HG02885 (cell line): ENCODE data around the gene MVK.

Experiments used
- ATAC-seq: cut with Tn5 transposase; IDR thresholded peaks from one replicate; pipeline ENCODE4 v1.9.1; 2021; ENCODE audit warnings: mild to moderate bottlenecking; ENCODE audit not compliant: unreplicated experiment, poor library complexity

MVK gene

DNA sequence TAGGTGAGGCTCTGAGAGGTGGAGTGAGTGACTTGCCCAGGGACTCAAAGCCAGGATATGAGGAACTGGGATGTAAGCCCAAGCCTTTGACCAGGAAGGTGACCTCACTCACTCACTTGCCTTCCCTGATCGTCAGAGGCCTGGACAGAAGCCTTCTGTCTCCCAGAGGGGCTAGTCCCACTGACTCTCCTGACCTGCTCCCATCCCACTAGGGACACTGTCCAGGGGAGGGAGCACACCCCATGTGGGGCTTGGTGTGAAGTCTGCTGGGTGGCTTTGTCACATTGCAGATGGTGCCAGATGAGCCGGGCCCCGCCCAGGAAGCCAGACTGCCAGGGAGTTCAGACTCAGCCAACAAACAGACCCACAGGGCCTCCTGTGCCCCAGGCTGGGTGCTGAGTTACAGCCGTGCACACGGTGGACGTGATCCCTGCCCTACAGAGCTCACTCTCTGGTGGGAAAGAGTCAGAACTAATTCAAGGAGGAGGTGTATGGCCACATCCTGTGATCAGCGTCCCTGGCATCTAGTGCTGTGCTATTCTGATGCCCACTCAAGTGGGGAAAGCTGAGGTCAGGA, 28.6 kb upstream of the MVK start:
- ATAC-seq, result no peak

DNA sequence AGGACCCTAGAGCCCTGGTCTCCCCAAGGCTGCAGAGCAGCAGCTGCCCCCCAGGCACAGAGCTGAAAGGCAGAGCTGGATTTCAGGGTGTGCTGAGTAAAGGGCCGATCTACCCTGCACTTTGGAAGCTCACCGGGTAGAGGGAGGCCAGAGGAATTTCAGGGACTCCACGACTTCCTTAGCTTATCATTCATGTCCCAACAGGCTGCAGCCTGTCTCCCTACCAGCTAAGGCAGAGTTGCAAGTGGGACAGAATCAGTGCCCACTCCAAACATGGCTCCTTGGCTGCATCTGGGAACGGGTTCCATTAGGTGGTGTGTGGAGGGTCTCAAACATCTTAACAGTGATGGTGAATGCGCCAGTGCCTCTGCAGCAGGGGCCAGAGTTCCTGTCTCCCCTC, 27.8 kb upstream of the MVK start:
- ATAC-seq, result no peak

DNA sequence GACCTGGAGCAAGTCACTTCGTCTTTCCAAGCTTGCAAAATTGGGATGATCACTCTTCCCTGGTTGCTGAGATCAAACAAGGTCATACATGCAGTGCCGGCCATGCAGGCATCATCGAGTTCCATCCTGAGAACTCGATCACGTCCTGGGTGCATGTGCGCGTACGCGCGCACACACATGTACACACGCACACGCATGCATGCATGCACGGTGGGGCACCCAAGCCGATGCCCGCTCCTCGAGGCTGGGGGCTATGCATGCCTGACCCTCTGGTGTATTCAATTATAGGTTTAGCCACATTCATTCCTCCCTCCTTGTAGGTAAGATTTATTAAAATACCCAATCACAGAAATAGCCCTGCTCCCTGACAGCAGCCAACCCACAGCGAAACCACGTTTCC, 26.3 kb upstream of the MVK start:
- ATAC-seq, result no peak

DNA sequence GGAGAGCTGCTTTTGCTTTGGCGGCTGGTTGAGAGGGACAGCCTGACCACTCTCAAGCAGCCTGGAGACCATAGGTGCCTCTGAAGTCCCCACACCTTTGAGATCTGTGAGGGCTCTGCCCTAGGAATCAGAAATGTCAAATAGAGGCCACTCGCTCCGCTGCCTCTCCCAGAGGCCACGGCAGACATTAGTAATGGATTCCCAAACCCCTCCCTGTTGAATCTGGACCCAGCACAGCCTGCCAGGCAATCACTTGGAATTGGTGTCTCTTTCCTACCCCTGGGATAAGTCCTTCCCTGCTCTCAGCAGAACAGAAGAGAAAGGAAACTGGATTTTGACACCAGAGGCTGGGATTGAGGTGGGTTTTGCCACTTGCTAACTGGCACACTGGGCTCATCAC, 25.3 kb upstream of the MVK start:
- ATAC-seq, result no peak

DNA sequence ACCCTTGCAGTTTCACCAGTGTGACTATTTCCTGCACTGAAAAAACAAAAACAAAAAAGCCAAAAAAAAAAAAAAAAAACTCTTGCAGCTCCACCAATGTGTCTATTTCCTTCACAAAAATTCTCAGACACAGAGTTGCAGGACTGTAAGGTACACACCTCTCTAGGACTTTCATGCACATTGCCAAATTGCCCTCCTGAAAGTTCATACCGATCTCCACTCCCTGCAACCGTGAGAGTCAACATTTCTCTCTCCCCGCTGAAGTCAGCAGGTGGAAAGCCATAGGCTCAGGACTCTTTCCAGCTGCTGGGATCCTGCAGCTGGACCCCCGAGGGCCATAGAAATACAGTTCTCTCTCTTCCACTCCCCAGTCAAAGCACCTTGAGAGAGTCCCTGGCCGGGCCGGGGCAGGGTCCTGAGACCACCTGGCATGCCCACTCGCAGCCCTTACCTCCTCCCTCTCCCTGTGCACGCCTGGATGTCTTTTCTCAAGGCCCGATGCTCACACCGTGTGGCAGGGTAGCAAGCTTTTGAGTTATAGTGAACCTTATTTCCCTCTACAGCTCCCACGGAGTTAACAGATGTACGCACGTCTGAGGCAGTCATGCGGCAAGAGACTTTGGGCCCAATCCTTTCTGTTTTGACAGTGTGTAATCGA, 23.9 kb upstream of the MVK start:
- no peak for ATAC-seq

DNA sequence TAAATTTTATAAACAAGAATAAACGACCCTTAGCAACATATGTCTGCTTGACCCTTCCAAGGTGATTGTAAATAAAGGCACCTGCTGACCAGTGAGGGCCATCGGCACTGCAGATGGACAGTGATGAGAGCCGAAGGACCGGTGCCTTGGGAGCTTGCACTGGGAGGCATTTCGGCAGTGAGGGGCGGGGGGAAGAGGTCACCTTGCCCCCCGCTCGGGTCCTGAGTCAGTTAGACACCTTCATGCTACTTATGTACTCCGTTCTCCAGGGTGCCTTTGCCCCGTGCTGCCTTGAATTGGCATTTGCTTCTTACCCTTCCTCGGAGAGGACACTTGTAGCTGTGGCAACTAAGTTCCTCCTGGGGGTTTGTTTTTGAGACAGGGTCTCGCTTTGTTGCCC, 23.3 kb upstream of the MVK start:
- no peak for ATAC-seq

DNA sequence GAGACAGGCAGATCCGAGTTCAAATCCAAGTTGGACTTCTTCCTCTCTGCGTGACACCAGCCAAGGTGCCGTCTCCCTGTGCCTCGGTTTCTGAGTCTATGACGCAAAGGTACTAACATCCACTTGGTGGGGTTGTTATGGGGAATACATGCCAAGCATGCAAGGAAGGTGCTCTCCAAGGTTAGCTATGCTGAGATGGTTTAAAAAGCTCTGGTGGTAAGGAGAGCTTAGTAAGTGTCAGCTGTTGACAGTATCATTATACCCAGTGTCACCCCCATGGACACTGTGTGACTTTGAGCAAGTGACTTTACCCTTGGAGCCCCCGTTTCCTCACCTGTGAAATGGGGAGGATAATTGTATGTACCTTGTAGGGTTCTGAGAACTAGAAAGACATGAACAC, 22.5 kb upstream of the MVK start:
- no peak for ATAC-seq

DNA sequence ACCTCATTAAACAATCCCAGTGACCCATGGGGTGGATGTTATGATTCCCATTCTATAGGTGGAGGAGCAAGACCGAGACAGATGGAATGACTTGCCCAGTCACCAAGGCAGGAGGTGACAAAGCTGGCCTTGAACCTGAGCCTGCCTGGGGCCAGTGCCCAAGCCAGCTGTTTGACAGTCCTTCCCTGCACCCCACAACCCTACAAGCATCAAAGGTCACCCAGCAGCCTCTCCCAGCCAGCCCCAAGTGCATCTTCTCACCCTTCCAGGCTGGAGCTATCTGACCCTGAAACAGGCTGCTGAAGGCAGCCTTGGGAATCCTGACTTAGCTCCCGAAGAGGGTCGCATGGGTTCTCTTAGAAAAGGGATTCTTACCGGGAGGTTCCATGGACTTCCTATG, 20.6 kb upstream of the MVK start:
- no peak for ATAC-seq

DNA sequence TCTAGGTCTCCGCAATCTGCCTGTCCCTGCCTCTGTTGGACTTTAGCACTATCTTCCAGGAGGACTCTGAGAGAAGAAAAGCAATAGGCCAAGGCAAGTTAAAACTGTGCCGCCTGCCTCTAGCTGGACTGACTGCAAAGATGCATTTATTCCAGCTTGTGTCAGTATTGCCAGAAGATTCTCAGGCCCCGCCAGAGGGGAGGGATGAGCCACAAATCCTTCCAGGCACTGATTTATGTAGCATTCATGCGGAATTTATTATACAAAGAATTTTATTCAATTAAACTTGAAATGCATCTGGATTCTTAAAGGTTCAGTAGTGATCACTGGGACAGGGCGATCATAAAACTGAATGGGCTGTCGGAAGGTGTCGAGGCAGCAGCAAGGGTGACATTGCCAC, 20.1 kb upstream of the MVK start:
- no peak for ATAC-seq

DNA sequence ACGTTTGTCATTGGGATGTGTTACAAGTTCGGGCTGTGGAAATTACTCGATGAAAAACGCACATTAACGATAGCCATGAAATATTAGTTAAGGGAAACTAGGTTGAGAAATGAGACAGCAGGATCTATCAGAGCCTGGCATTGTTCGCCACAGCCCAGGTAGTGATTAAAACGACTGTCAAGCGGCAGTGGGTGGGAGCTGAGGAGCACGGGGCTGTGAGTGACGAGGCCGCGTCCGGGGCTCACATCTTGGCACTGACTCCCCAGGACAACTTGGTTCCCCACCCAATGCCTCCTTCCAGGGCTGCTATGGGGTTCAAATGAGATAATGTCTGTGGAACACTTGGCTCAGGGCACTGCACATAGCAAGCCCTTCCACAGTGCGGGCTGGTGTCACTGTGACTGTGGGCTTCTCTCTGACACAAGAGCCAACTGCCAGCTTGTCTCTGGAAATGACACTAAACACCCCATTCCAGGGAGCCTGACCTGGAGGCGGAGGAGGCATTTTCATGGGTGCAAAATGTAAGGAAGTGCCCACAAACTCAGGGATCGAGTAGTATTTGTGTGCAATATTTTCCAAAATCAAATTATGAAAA, 19.6 kb upstream of the MVK start:
- no peak for ATAC-seq

DNA sequence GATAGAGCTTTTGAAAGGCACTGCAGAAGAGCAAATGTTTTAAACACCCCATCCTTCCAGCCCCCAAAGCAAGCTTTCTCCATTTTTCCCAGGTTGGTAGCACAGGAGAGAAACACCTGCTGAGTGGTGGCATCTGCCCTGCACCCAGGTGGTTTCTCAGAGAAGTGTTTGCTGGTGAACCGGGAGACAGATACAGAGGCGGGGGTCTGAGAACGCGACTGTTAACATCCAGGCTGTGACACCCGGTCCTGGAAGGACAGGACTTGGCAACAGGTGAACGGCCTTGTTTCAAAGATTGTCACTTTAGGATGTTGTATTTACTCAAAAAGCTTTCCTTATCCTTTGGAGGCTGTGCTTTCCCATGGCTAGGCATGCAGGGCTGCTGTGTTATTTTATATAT, 18.8 kb upstream of the MVK start:
- no peak for ATAC-seq

DNA sequence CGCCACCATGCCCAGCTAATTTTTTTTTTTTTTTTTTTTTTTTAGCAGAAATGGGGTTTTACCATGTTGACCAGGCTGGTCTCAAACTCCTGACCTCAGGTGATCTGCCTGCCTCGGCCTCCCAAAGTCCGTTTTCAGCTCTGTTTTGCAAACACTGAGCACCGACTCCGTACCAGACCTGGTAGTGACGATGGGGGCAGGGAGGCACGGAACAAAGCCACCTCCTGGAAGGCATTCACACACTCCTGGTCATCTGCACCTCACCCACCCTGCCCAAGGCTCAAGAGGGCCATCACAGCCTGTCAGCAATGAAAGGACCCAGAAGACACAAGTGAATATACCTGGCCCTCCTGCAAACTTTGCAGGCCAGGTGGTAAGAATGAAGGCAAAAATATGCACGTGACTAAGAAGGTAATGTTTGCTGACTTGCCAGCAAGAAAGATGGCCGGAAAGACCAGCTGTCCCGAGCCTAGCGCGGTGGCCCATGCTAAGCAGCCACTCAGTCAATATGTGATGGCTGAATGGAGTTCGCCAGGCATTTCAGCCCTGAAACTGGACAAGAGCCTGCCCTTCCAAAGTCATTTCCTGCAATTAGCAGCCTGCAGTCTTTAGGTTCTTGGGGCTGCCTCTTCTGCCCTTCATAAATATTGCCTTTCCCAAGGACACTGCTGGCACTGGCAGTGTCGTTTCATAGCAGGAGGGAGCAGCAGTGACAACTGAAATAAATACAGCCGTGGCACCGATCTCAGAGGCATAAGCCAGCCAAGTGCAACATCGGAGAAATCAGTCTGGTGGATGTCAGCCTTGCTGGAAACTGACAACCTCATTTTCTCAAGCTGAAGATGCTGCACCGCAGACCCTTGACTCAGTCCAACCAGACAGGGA, 17.9 kb upstream of the MVK start:
- ATAC-seq, result no peak

DNA sequence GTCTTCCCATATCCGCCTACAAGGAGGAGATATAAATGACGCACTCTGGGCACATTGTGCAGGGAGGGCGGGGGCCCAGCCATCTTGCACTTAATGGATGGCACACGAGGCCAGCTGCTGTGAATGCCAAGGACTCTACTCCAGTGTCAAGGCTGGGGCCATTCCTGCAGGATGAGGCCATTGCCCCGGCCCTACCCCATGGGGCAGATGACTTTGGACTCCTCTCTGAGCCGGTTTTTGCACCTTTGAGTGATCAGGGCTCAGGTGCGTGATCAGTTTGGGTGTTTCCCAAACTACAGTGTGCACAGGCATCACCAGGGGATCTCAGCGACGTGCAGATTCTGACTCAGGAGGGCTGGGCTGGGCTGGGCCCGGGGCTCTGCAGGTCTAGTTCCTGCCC, 16.4 kb upstream of the MVK start:
- ATAC-seq, result no peak

DNA sequence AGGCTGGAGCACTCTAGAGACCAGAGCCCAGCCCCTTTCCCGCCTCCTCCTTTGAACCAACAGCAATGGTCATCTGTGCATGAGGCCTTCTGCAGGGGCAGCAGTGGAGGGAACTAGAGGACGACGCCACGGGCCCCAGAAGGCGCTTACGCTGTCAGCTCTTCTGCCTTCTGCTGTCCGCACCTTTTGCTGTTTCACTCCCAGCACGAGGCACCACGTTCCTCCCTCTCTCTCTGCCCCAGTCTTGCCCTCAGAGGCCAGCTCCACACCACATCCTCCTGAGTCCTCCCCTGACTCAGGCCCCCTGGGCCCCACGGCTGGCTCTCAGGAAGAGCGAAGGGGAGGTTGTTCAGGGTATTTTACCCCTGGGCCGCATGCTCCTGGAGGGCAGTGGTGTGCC, 15.8 kb upstream of the MVK start:
- ATAC-seq, result no peak

DNA sequence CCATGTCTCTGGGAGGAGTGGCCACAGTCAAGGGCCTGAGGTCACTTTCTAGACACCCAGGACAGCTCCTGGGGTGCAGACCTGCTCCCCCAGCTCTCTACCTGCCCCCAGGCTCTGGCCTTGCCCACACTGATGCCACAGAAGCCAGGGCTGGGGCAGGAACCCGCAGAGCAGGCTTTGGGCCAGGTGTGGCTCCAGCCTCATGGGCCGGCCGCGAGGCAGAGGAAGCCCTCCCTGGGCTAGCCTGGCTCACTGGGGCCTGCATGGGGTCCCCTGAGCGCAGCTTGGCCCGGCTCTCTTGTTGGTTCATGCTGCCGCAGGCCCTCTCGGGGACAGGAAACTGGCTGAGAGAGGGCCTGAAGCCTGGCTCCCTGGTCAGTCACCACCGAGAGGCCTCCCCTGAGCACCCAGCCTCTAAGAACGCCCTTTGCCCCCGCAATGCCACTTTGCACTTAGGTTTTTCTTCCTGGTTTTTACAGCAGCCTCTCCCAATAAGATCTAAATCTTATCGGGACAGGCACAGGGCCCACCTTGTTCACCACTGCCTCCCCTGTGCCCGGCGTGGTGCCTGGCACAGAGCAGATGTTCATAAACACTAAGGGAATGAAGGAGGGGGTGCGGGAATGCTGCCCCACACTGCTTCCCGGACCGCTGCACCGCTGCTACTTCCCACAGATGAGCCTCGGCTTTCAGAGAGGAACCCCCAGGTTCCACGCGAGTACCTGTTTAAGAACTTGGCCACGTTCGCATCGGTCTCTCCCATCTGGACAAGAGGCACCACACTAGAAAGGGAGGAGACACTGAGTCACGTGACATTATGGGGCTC, 15.0 kb upstream of the MVK start:
- ATAC-seq, result no peak

DNA sequence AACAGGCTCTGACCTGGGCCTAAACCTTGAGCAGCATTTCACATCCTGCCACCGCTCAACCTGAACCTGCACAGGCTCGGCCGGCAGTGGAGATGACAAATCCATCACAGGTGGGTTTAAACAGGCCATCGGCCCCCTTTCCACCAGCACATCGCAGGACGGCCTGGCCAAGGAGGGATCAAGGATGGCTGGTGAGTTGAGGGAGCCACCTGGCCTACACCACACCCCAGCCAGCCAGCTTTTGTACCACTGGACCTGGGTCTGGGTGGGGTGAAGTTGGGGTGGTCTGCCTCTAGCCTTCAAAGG, 14.4 kb upstream of the MVK start:
- ATAC-seq, result no peak

DNA sequence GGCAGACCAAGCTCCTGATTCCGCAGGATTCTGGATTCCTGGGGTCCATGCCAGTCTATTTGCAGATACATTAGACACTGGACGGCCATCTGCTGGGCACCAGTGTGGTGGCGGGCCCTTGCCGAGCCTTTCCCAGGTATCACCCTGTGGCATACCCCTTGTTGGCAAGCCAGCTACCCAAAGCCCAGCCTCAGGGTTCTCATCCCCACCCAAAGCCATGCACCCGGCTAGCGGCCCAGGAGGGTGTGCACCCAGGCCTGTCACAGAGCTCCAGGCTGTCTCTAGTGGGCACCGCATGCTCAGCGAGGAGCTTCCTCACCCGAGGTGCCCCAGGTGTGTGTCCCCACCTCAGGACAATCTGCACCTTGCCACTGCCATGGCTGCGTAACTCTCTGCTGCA, 14.0 kb upstream of the MVK start:
- no peak for ATAC-seq

DNA sequence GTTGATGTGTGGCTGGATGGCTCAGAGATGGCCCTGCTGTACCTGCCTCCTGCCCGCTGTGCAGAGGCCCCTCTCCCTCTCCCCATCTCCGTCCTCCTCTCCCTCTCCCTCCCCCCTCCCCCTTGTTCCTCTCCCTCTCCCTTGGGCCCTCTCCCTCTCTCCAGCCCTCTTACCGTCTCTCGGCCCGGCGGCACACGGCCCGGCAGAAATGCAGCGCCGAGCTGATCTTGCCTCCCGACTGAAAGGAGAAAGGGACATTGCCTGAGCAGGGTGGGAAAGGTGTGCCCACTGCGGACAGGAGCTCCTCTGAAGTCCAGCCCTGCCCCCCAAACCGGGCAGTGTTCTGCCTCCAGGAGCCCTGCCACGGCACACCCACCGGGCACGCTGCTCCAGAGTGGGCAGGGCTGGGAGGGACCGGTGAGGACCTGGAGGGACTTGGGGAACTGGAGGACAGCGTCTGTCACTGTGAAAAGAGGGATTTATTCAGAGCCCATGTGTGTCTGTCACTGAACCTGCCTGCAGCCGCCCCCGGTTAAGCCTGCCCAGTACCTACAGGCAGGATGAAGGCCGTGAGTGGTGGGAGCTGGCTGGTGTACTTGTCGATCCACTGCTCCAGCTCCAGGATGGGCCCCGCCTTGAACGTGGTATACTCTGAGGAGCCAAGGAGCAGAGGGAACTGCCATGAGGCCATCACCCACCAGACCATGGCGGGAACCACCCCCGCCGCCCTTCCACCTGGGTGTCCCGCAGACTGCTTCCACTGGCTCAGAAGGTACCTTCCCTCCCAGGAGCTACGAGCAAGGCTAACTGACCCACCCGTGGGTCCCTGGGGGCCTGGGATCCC, 12.5 kb upstream of the MVK start:
- no peak for ATAC-seq

DNA sequence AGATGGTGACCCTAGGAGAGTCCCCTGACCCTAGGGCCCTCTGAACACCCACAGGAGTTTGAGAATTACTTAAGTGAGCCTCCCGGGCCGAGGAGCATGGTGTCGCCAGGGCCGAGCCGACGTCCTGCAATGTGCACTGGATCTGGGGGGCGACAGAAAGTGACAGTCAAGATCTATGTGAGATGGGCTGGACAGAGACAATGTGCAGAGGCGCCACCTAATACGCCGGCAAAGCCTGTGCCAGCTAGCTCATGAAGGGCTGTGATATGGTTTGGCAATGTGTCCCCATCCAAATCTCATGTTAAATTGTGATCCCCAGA, 11.9 kb upstream of the MVK start:
- ATAC-seq, result no peak

DNA sequence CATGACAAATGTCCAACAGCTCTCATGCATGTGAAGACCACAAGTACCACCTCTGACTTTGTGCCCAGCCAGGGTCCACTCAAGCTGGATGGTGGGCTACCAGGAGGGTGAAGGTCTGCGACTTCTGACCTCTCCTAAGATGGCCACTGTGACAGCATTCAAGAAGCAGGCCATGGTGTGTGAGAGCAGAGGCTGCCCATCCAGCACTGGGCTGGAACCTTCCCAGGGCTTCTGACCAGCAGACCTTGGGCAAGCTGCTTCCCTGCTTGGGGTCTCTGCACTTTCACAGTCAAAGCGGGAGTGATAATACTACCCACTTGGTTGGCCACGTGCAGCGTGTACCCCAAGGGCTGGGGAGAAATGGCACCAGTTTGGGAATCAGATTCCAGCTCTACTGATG, 10.7 kb upstream of the MVK start:
- ATAC-seq, result no peak
